ENCODE measurements around the gene RCOR1.

DNA sequence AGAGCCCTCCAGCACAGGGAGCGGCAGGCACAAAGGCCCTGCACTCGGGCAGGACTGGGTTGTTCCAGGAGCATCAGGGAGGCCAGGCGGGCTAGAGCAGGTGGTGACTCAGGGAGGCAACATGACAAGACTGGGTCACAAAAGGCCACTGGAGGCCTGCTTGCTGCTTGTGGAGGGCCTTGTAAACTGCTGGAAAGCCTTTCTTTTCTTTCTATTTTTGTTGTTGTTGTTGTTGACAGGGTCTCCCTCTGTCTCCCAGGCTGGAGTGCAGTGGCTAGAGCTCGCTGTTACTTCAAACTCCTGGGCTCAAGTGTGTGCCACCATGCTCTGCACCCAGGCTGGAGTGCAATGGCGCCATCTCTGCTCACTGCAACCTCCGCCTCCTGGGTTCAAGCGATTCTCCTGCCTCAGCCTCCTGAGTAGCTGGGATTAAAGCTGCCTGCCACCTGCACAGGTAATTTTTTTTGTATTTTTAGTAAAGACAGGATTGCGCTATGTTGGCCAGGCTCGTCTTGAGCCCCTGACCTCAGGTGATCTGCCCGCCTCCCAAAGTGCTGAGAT, 11.8 kb upstream of the RCOR1 start:
- TF ChIP-seq EZH2 (IDR thresholded peaks at IDR 0.05; ENCODE audit: borderline replicate concordance, low read length) (no peak), CTCF (IDR thresholded peaks at IDR 0.05; ENCODE audit: low read length) (no peak)

Data from OCI-LY1 (cell line).